HepG2 (cell line): ENCODE measurements around the gene TXNRD2. TPM values are rescaled to one million over a fixed set of nuclear protein-coding genes. Genes with fewer than 3 reads are reported as not detected.

Experiments used
- ATAC-seq: fragments of 200-7000 bp; cut with Tn5 transposase; 3 replicates; pipeline ENCODE4 v1.9.1; 2020; ENCODE audit warnings: mild to moderate bottlenecking, moderate library complexity
- BruUV-seq: library from RNA; stranded (reverse); fragments of 400-500 nt; replicated peaks from 2 replicates; lab custom pipeline; 2021; lab: Mats Ljungman, UMichigan
- CTCF ChIA-PET: fragments of 300-600 bp; formaldehyde crosslinking; extraction: SDS; loops from one replicate; lab custom pipeline; 2021; ENCODE audit warnings: low total read pairs, inconsistent platforms, low intra/inter-chr PET ratio; lab: Yijun Ruan, JAX
- POLR2A ChIA-PET: fragments of 350-600 bp; sonication (Branson Sonifier 250); formaldehyde crosslinking; loops from one replicate; lab custom pipeline; 2020; ENCODE audit warnings: antibody characterized with exemption, inconsistent platforms; lab: Yijun Ruan, JAX
- DNase-seq: peaks from one replicate; pipeline ENCODE4 v3.0.0-alpha.2; 2015; ENCODE audit warnings: low spot score
- FAIRE-seq: peaks from 3 replicates; lab custom pipeline; 2011; peaks lifted over from hg19 to GRCh38; lab: Jason Lieb, UNC
- H2AFZ ChIP-seq: one replicate; pipeline ENCODE4 v1.6.1; 2011; ENCODE audit warnings: low read length, inconsistent platforms
- H3K27ac ChIP-seq: fragments of 300-600 bp; 3 replicates; pipeline ENCODE4 v1.8.0; 2011; ENCODE audit warnings: mixed run types, mild to moderate bottlenecking, mixed read lengths, low read length, inconsistent platforms; ENCODE audit not compliant: insufficient read depth; ENCODE audit errors: extremely low read length
- H3K27me3 ChIP-seq, 2 experiments: fragments of 200-600 bp in 1 of 2; 2 replicates in 1 of 2; 3 replicates in 1 of 2; pipeline versions ENCODE4 v1.6.0 to v1.8.0; 2011; ENCODE audit warnings: low read length in 2 of 2, mild to moderate bottlenecking in 2 of 2, moderate library complexity in 2 of 2, inconsistent platforms in 1 of 2; ENCODE audit not compliant: insufficient read depth in 2 of 2, control insufficient read depth in 1 of 2
- H3K36me3 ChIP-seq, 2 experiments: fragments of 200-600 bp in 1 of 2; replicated peaks in 1 of 2; 2 replicates in 1 of 2; 3 replicates in 1 of 2; pipeline versions ENCODE4 v1.5.1 to v1.8.0; 2011; ENCODE audit warnings: low read length in 2 of 2, inconsistent platforms in 1 of 2; ENCODE audit not compliant: insufficient read depth in 2 of 2, control insufficient read depth in 1 of 2
- H3K4me1 ChIP-seq: 2 replicates; pipeline ENCODE4 v1.5.1; 2012; ENCODE audit warnings: low read length, inconsistent platforms; ENCODE audit not compliant: insufficient read depth
- H3K4me2 ChIP-seq: 2 replicates; pipeline ENCODE4 v1.6.0; 2011; ENCODE audit warnings: low read depth, low read length, inconsistent platforms
- H3K4me3 ChIP-seq, 3 experiments: fragments of 200-600 bp in 1 of 3; sonication (generic), shearing (Covaris generic) in 1 of 3; replicated peaks in 1 of 3; 2 replicates each; pipeline ENCODE4 v1.5.1; 2011 to 2016; ENCODE audit warnings: low read length in 3 of 3, inconsistent platforms in 2 of 3, low read depth in 2 of 3, mild to moderate bottlenecking in 2 of 3, control low read depth in 1 of 3, mixed read lengths in 1 of 3; ENCODE audit not compliant: insufficient read depth in 1 of 3
- H3K79me2 ChIP-seq: one replicate; pipeline ENCODE4 v1.6.1; 2011; ENCODE audit warnings: low read length, inconsistent platforms; ENCODE audit not compliant: insufficient read depth
- H3K9ac ChIP-seq: 2 replicates; pipeline ENCODE4 v1.6.0; 2011; ENCODE audit warnings: mild to moderate bottlenecking, low read depth, low read length, inconsistent platforms; ENCODE audit not compliant: insufficient read depth
- H3K9me3 ChIP-seq: 2 replicates; pipeline ENCODE4 v1.5.1; 2012; ENCODE audit warnings: mild to moderate bottlenecking, low read length
- H4K20me1 ChIP-seq: 2 replicates; pipeline ENCODE4 v1.6.0; 2011; ENCODE audit warnings: inconsistent platforms, mild to moderate bottlenecking, low read length, moderate library complexity; ENCODE audit not compliant: insufficient read depth
- ARNT2 ChIP-seq: sonication (generic); formaldehyde crosslinking; IDR thresholded peaks from 2 replicates; pipeline ENCODE4 v1.8.0; 2022; ENCODE audit warnings: mild to moderate bottlenecking, low read depth, missing genetic modification reagents, moderate library complexity
- GZF1 ChIP-seq: sonication (generic); formaldehyde crosslinking; IDR thresholded peaks from 2 replicates; pipeline ENCODE4 v1.5.1; 2020; ENCODE audit warnings: mild to moderate bottlenecking, missing genetic modification reagents
- KDM3A ChIP-seq: IDR thresholded peaks from 2 replicates; pipeline ENCODE4 v1.6.1; 2018; ENCODE audit warnings: low read depth, missing compliant biosample characterization
- POLR2G ChIP-seq: fragments of 200-400 bp; formaldehyde crosslinking; IDR thresholded peaks from 2 replicates; pipeline ENCODE4 v1.6.1; 2018; ENCODE audit warnings: mild to moderate bottlenecking, low read depth, low read length, moderate library complexity
- SALL1 ChIP-seq: sonication (generic); formaldehyde crosslinking; IDR thresholded peaks from 2 replicates; pipeline ENCODE4 v1.8.0; 2022; ENCODE audit warnings: mild to moderate bottlenecking, missing genetic modification reagents
- SMAD1 ChIP-seq: sonication (generic); formaldehyde crosslinking; IDR thresholded peaks from 2 replicates; pipeline ENCODE4 v1.4.0; 2020; ENCODE audit warnings: missing genetic modification reagents, low read depth, mild to moderate bottlenecking, borderline replicate concordance
- SNAPC2 ChIP-seq: sonication (generic); formaldehyde crosslinking; IDR thresholded peaks from 2 replicates; pipeline ENCODE4 v1.8.1; 2022; ENCODE audit warnings: mild to moderate bottlenecking, missing genetic modification reagents
- ZBTB40 ChIP-seq, 2 experiments: fragments of 450-650 bp in 1 of 2; sonication (generic) in 1 of 2; formaldehyde crosslinking in 1 of 2; IDR thresholded peaks; 2 replicates each; pipeline versions ENCODE4 v1.6.1 to v1.8.0; 2016 to 2022; ENCODE audit warnings: antibody characterized with exemption in 1 of 2, mild to moderate bottlenecking in 1 of 2, missing genetic modification reagents in 1 of 2
- ZFP62 ChIP-seq: sonication (generic); formaldehyde crosslinking; IDR thresholded peaks from 2 replicates; pipeline ENCODE4 v1.4.0; 2020; ENCODE audit warnings: missing genetic modification reagents
- ZNF546 ChIP-seq: sonication (generic); formaldehyde crosslinking; conservative IDR thresholded peaks from 2 replicates; pipeline ENCODE4 v1.8.1; 2023; ENCODE audit warnings: mild to moderate bottlenecking, missing genetic modification reagents
- ZSCAN31 ChIP-seq: sonication (generic); formaldehyde crosslinking; IDR thresholded peaks from 2 replicates; pipeline ENCODE4 v1.5.0; 2020; ENCODE audit warnings: low read depth, mild to moderate bottlenecking, missing genetic modification reagents
- WGBS: methylation state at CpG from one replicate; pipeline ENCODE4 v1.1.6; 2017; ENCODE audit warnings: low lambda C conversion rate; 5-methylcytosine and 5-hydroxymethylcytosine counted together
- in situ Hi-C: cut with HindIII; loops from 2 replicates; pipeline ENCODE4 v1.10.0; 2017; ENCODE audit warnings: low pct_unique_long_range_greater_than_20kb; ENCODE audit not compliant: extremely low pct_ligation_motif_present
- intact Hi-C: fragments of 100-400 bp; cut with micrococcal nuclease; formaldehyde crosslinking; loops from one replicate; pipeline ENCODE4 v1.10.0; 2022; ENCODE audit not compliant: unreplicated experiment
- polyA plus RNA-seq, 8 experiments: library from polyadenylated mRNA; depleted of rRNA in 3 of 8; stranded (reverse) in 7 of 8; unstranded in 1 of 8; fragments of >200 nt; fragmentation: Illumina TruSeq in 4 of 8; extraction: Trizol in 4 of 8; gene quantifications; 2 replicates each; pipeline versions ENCODE4 v1.2.1 to v1.2.3, GENCODE V29; 2011 to 2016; ENCODE audit warnings: low read depth in 4 of 8, missing spikeins in 1 of 8, mixed read lengths in 1 of 8; ENCODE audit not compliant: insufficient read depth in 1 of 8
- total RNA-seq, 5 experiments: library from RNA; depleted of rRNA; stranded (reverse); fragments of >200 nt; fragmentation: Illumina TruSeq; extraction: Trizol; gene quantifications; 2 replicates each; pipeline ENCODE4 v1.2.3, GENCODE V29; 2016; ENCODE audit warnings: low read depth in 1 of 5

The TXNRD2 gene
- total and polyA plus RNA-seq, 2 of the 13 experiments (the other 11 are each of a cell fraction or from before 2014, with no cell fraction given): 17.5 to 18.6 TPM

- in situ Hi-C loops: no loop called here
- H3K4me3 ChIP-seq: peak overlapping the region; percentile 44 to 75 (median 47); a peak in 5 of 6 replicates
- peak overlapping the region; percentile 77 for H3K9ac ChIP-seq
- TF ChIP-seq ARNT2 (CRISPR knock-in tag): no peak; the same call in 1 of the 2 replicates
- TF ChIP-seq SMAD1: no peak
- TF ChIP-seq SNAPC2 (CRISPR knock-in tag): peak; percentile 32; the same call in 1 of the 2 replicates
- TF ChIP-seq ZSCAN31 (CRISPR knock-in tag): peak; percentile 15; the same call in 1 of the 2 replicates
- peak; percentile 11; the same call in 1 of the 2 replicates for TF ChIP-seq SALL1 (CRISPR knock-in tag)
- no peak for TF ChIP-seq ZBTB40 (IDR thresholded peaks at IDR 0.05)
- peak; percentile 52; the same call in 1 of the 2 replicates for TF ChIP-seq ZBTB40 (CRISPR knock-in tag; IDR thresholded peaks at IDR 0.05)
- TF ChIP-seq ZNF546 (CRISPR knock-in tag): peak; percentile 65; the same call in 1 of the 2 replicates
- no peak for TF ChIP-seq KDM3A (CRISPR knock-in tag)
- TF ChIP-seq ZFP62 (CRISPR knock-in tag): no peak
- TF ChIP-seq GZF1: no peak
- 0 out of 2 replicates have a peak, but pooled peaks have one; percentile 13 for TF ChIP-seq POLR2G
These were observed 20.8 kb upstream of the TXNRD2 start for GRCh38 chr22:19962246-19962908.

More at GRCh38 chr22:19962246-19962908, 20.8 kb upstream of the TXNRD2 start:
- H2AFZ ChIP-seq: no peak overlapping the region
- no peaks in the 10 kb centered on the region; the same call in 1 of the 2 replicates for H4K20me1 ChIP-seq
- ChIA-PET POLR2A (interaction anchor here (0.7 to 1.8 kb wide), 10 partner anchors 9 to 155 kb away, joined by 3 to 15 read pairs (median 6); partner anchors contain the start of genes COMT, DGCR8, TANGO2 and TRMT2A), CTCF (interaction anchor here (1.0 kb wide), 1 partner anchor 9 kb away, joined by 3 read pairs; no protein-coding TSS in a partner anchor)
- peak; percentile 64 for ATAC-seq
- no TSS peak for BruUV-seq
- peak overlapping the region; percentile 99 for H3K27ac ChIP-seq
- peaks cover 12% of the 10 kb centered on the region for H3K79me2 ChIP-seq
- intact Hi-C loops: no loop called here
- FAIRE-seq: no peak
- H3K4me1 ChIP-seq: peaks cover 75% of the 10 kb centered on the region
- H3K9me3 ChIP-seq: no peaks in the 10 kb centered on the region
- WGBS: 16% methylated on average over 6 of the region's 22 CpGs
- peak overlapping the region; percentile 96 for H3K4me2 ChIP-seq
- H3K36me3 ChIP-seq: peaks cover 8 to 30% of the 10 kb centered on the region in 2 experiments; a peak in 3 of 5 replicates
- H3K27me3 ChIP-seq: no peaks in the 10 kb centered on the region
- DNase-seq: peak; percentile 84
